Endothelial cell of umbilical vein (primary cell): ENCODE measurements around the gene POLN. TPM values are rescaled to one million over a fixed set of nuclear protein-coding genes. Genes with fewer than 3 reads are reported as not detected.
"Not testable (repeated sequence)": the region's sequence is repeated elsewhere in the genome, so short reads cannot be mapped to it uniquely, and the experiment has no call there.

Source experiments
- BruUV-seq: library from RNA; stranded (reverse); fragments of 400-500 nt; replicated peaks from 2 replicates; lab custom pipeline; 2021; lab: Mats Ljungman, UMichigan
- CTCF ChIA-PET: fragments of 300-600, 350-600 bp; sonication (Branson Sonifier 250); formaldehyde crosslinking; loops from one replicate; lab custom pipeline; 2021; ENCODE audit warnings: antibody characterized with exemption, inconsistent platforms; lab: Charles Lee
- POLR2A ChIA-PET: fragments of 300-600, 350-600 bp; sonication (Branson Sonifier 250); formaldehyde crosslinking; loops from one replicate; lab custom pipeline; 2021; ENCODE audit warnings: antibody characterized with exemption, inconsistent platforms; lab: Charles Lee
- DNase-seq: peaks from one replicate; pipeline ENCODE4 v3.0.0-alpha.2; 2011; ENCODE audit warnings: low read depth, low spot score
- FAIRE-seq: peaks from 2 replicates; lab custom pipeline; 2011; peaks lifted over from hg19 to GRCh38; lab: Jason Lieb, UNC
- H2AFZ ChIP-seq: 2 replicates; pipeline ENCODE4 v1.6.0; 2012; ENCODE audit warnings: low read depth, low read length, control low read depth, inconsistent platforms
- H3K27ac ChIP-seq: 2 replicates; pipeline ENCODE4 v1.5.1; 2011; ENCODE audit warnings: low read depth, mild to moderate bottlenecking, control low read depth, low read length, moderate library complexity; ENCODE audit not compliant: insufficient read depth
- H3K27me3 ChIP-seq, 2 experiments: 2 replicates each; pipeline versions ENCODE4 v1.6.0 to v1.6.1; 2011; ENCODE audit warnings: low read length in 2 of 2, mixed read lengths in 1 of 2; ENCODE audit not compliant: control insufficient read depth in 2 of 2, insufficient read depth in 2 of 2
- H3K36me3 ChIP-seq, 2 experiments: 2 replicates in 1 of 2; 3 replicates in 1 of 2; pipeline ENCODE4 v1.5.1; 2011; ENCODE audit warnings: low read length in 2 of 2, mild to moderate bottlenecking in 1 of 2, moderate library complexity in 1 of 2; ENCODE audit not compliant: control insufficient read depth in 2 of 2, insufficient read depth in 2 of 2; ENCODE audit errors: extremely low read depth in 1 of 2
- H3K4me1 ChIP-seq: 3 replicates; pipeline ENCODE4 v1.5.1; 2011; ENCODE audit warnings: mild to moderate bottlenecking, low read length; ENCODE audit not compliant: control insufficient read depth, insufficient read depth; ENCODE audit errors: extremely low read depth
- H3K4me2 ChIP-seq: 2 replicates; pipeline ENCODE4 v1.6.1; 2011; ENCODE audit warnings: low read length, control low read depth, mixed read lengths; ENCODE audit not compliant: insufficient read depth
- H3K4me3 ChIP-seq, 3 experiments: fragments of 200-600 bp in 1 of 3; sonication (generic), shearing (Covaris generic) in 1 of 3; replicated peaks in 1 of 3; 2 replicates each; pipeline ENCODE4 v1.5.1; 2011 to 2016; ENCODE audit warnings: control low read depth in 3 of 3, low read length in 3 of 3, mild to moderate bottlenecking in 2 of 3, inconsistent platforms in 1 of 3, low read depth in 1 of 3, moderate library complexity in 1 of 3; ENCODE audit not compliant: insufficient read depth in 1 of 3
- H3K79me2 ChIP-seq: 2 replicates; pipeline ENCODE4 v1.6.0; 2012; ENCODE audit warnings: low read length, inconsistent platforms; ENCODE audit not compliant: control insufficient read depth, insufficient read depth
- H3K9ac ChIP-seq: replicated peaks from 2 replicates; pipeline ENCODE3; 2011; ENCODE audit warnings: low read length, control low read depth; ENCODE audit not compliant: insufficient read depth; ENCODE audit errors: extremely low read depth
- H3K9me1 ChIP-seq: replicated peaks from 3 replicates; pipeline ENCODE4 v1.6.0; 2011; ENCODE audit warnings: mild to moderate bottlenecking, low read length; ENCODE audit not compliant: control insufficient read depth, insufficient read depth; ENCODE audit errors: extremely low read depth
- H3K9me3 ChIP-seq: replicated peaks from 2 replicates; pipeline ENCODE4 v1.5.1; 2012; ENCODE audit warnings: low read length, inconsistent platforms; ENCODE audit not compliant: control insufficient read depth, insufficient read depth
- H4K20me1 ChIP-seq: replicated peaks from 2 replicates; pipeline ENCODE3; 2011; ENCODE audit warnings: mild to moderate bottlenecking, low read length; ENCODE audit not compliant: control insufficient read depth, insufficient read depth; ENCODE audit errors: extremely low read depth
- EZH2 ChIP-seq: IDR thresholded peaks from 2 replicates; pipeline ENCODE4 v1.6.1; 2012; ENCODE audit warnings: borderline replicate concordance, low read depth, mild to moderate bottlenecking, moderate library complexity, low read length, inconsistent platforms; ENCODE audit not compliant: severe bottlenecking
- FOS ChIP-seq: IDR thresholded peaks from 2 replicates; pipeline ENCODE4 v1.6.1; 2011; ENCODE audit warnings: mild to moderate bottlenecking, low read length, moderate library complexity, borderline replicate concordance; ENCODE audit not compliant: insufficient read depth
- GATA2 ChIP-seq: IDR thresholded peaks from 2 replicates; pipeline ENCODE4 v1.7.0; 2011; ENCODE audit warnings: low read depth, mild to moderate bottlenecking, moderate library complexity, mixed read lengths, low read length; ENCODE audit not compliant: insufficient read length, insufficient read depth
- JUN ChIP-seq: IDR thresholded peaks from 2 replicates; pipeline ENCODE4 v1.6.1; 2011; ENCODE audit warnings: borderline replicate concordance, low read depth; ENCODE audit not compliant: insufficient read length, insufficient read depth
- MYC ChIP-seq: IDR thresholded peaks from one replicate; pipeline ENCODE4 v1.6.1; 2011; ENCODE audit warnings: mild to moderate bottlenecking, low read depth, low read length
- POLR2A ChIP-seq: IDR thresholded peaks from 2 replicates; pipeline ENCODE4 v1.6.1; 2012; ENCODE audit warnings: low read depth, mild to moderate bottlenecking, control low read depth, low read length
- POLR2AphosphoS5 ChIP-seq: IDR thresholded peaks from 2 replicates; pipeline ENCODE4 v1.6.1; 2012; ENCODE audit warnings: low read depth, mild to moderate bottlenecking, control low read depth, low read length, moderate library complexity; ENCODE audit not compliant: insufficient read depth
- dilution Hi-C: fragments of 300-500 bp; cut with MboI; formaldehyde crosslinking; loops from one replicate; pipeline ENCODE4 v1.15.0; 2019; ENCODE audit warnings: low sequenced_read_pairs; ENCODE audit not compliant: extremely low pct_ligation_motif_present
- intact Hi-C: fragments of 100-400 bp; cut with micrococcal nuclease; formaldehyde crosslinking; loops from one replicate; pipeline ENCODE4 v1.10.0; 2022
- polyA plus RNA-seq, 4 experiments: library from polyadenylated mRNA; depleted of rRNA in 3 of 4; stranded (reverse) in 3 of 4; unstranded in 1 of 4; fragments of >200 nt; gene quantifications; 2 replicates each; pipeline versions ENCODE4 v1.2.1 to v1.2.3, GENCODE V29; 2011 to 2012; ENCODE audit warnings: missing spikeins in 1 of 4
- total RNA-seq: library from RNA; stranded (reverse); gene quantifications from 2 replicates; pipeline ENCODE4 v1.2.3, GENCODE V29; 2021
- TF ChIP-seq, protein P1 (sequence below), 2 donors: IDR thresholded peaks; 1 replicate in 1 of 2; 2 replicates in 1 of 2; pipeline ENCODE4 v1.5.1; 2011; ENCODE audit warnings: low read length in 2 of 2, mild to moderate bottlenecking in 2 of 2, moderate library complexity in 2 of 2, control low read depth in 1 of 2, inconsistent platforms in 1 of 2, low read depth in 1 of 2; ENCODE audit not compliant: insufficient read depth in 1 of 2; ENCODE audit errors: extremely low read depth in 1 of 2
- TF ChIP-seq, protein P2 (sequence below): IDR thresholded peaks from 2 replicates; pipeline ENCODE4 v1.6.1; 2011; ENCODE audit not compliant: insufficient read depth, insufficient read length

Gene POLN
- total and polyA plus RNA-seq, 2 donors (not counting 3 experiments of a cell fraction or from before 2014, with no cell fraction given), result 1.3 to 4.2 TPM

DNA sequence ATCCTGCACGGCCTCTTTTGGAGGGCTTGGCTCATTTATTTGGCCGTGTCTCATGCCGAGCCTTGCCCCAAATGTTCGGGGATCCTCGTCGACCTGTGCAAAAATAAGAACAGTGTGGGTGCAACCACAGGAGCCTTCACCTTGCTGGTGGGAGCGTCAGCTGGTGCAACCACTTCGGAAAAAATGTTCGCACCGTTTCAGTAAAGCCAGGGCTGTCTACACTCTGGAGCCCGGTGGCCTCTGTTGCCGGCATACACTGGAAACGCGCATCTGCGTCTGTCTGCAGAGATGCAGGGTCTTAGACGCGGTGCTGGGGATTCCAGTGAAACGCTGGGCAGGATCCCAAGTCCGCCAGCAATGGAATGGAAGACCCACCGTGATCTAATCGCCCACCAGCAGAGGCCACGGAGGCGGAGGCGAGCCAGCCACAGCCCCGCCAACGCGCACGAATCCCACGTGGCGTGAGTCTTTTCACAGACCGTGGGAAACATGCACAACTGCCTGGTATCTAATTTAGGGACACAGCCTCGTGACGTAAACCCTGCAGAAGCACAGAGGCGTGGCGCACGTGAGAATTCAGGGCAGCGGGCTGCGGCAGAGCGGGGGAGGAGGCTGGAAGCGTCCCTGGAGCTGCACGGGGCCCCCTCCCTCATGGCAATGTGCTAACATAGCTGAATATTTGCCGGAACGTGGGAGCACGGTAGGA, 33.8 kb upstream of the POLN start:
- POLR2A ChIA-PET, result no interaction called here
- FAIRE-seq (no peak), DNase-seq (no peak)
- H3K4me1 ChIP-seq, result no peaks in the 10 kb centered on the region
- H3K4me3 ChIP-seq, result no peak overlapping the region
- H3K36me3 ChIP-seq, result no peaks in the 10 kb centered on the region
- intact Hi-C loops (no loop called here), dilution Hi-C loops (no loop called here)
- H3K79me2 ChIP-seq, result no peaks in the 10 kb centered on the region
- CTCF ChIA-PET, result no interaction called here
- no peak overlapping the region for H3K27ac ChIP-seq
- H3K9me1 ChIP-seq, result no peaks in the 10 kb centered on the region
- BruUV-seq, result no TSS peak
- no peak overlapping the region for H3K4me2 ChIP-seq
- H4K20me1 ChIP-seq, result no peaks in the 10 kb centered on the region
- no peak for TF ChIP-seq POLR2A
- TF ChIP-seq, protein P1, sequence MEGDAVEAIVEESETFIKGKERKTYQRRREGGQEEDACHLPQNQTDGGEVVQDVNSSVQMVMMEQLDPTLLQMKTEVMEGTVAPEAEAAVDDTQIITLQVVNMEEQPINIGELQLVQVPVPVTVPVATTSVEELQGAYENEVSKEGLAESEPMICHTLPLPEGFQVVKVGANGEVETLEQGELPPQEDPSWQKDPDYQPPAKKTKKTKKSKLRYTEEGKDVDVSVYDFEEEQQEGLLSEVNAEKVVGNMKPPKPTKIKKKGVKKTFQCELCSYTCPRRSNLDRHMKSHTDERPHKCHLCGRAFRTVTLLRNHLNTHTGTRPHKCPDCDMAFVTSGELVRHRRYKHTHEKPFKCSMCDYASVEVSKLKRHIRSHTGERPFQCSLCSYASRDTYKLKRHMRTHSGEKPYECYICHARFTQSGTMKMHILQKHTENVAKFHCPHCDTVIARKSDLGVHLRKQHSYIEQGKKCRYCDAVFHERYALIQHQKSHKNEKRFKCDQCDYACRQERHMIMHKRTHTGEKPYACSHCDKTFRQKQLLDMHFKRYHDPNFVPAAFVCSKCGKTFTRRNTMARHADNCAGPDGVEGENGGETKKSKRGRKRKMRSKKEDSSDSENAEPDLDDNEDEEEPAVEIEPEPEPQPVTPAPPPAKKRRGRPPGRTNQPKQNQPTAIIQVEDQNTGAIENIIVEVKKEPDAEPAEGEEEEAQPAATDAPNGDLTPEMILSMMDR (IDR thresholded peaks at IDR 0.05; ENCODE audit: extremely low read depth in 1 of 2, insufficient read depth in 1 of 2, low read depth in 1 of 2, low read length in 2 of 2), result no peak
- no peak for TF ChIP-seq GATA2
- TF ChIP-seq FOS, result no peak
- TF ChIP-seq JUN, result no peak
- TF ChIP-seq, protein P2, sequence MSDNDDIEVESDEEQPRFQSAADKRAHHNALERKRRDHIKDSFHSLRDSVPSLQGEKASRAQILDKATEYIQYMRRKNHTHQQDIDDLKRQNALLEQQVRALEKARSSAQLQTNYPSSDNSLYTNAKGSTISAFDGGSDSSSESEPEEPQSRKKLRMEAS, result no peak
- no peak for TF ChIP-seq EZH2
- TF ChIP-seq POLR2AphosphoS5, result no peak
- no peak for TF ChIP-seq MYC
- no peaks in the 10 kb centered on the region for H3K9me3 ChIP-seq
- H3K27me3 ChIP-seq, result no peaks in the 10 kb centered on the region
- no peak overlapping the region for H2AFZ ChIP-seq
- no peak overlapping the region for H3K9ac ChIP-seq

DNA sequence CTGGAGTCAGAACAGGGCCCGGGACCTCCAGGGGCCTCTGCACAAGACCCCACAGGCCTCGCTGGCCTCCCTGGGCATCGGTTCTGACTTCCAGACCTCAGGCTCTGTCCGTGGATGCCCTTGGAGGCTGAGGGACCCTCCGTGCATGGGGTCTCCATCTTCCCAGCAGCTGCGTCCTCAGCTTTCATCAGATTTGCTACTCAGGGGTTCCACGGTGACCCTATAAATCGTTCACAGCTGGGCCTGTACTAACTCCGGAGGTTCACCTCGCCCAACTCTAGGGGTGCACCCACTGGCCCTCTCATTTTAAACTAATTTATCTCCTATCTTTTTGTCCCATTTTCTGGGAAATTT, 33.1 kb upstream of the POLN start:
- H3K9me1 ChIP-seq, DNase-seq, H3K4me3 ChIP-seq, H2AFZ ChIP-seq, H3K27ac ChIP-seq, H3K4me1 ChIP-seq, H3K4me2 ChIP-seq, H3K9me3 ChIP-seq, H3K27me3 ChIP-seq, FAIRE-seq, dilution Hi-C loops, BruUV-seq, intact Hi-C loops, H4K20me1 ChIP-seq, POLR2A ChIA-PET, CTCF ChIA-PET, H3K79me2 ChIP-seq, H3K9ac ChIP-seq, H3K36me3 ChIP-seq: not testable (repeated sequence)
